ENCODE data around the gene LEFTY1.

The LEFTY1 gene

DNA sequence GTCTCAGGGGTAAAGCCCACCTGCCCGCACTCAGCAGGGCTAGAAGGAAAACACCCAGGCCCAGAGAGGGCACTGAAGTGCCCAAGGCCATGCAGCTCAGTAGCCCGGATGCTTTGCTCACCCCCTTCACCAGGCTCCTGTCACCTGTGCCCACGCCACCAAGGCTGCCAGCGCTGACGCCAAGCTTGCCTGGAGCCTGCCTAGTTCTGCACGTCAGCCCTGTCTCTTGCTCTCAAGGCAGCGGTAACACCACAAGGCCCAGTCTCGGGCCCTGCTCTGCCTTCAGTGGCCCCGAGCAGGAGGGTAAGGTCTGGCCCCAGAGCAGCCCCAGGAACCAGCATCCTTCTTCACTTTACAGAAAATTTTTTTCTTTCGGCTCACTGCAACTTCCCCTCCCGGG, 14.5 kb downstream of the LEFTY1 start:
- TF ChIP-seq, protein P1, sequence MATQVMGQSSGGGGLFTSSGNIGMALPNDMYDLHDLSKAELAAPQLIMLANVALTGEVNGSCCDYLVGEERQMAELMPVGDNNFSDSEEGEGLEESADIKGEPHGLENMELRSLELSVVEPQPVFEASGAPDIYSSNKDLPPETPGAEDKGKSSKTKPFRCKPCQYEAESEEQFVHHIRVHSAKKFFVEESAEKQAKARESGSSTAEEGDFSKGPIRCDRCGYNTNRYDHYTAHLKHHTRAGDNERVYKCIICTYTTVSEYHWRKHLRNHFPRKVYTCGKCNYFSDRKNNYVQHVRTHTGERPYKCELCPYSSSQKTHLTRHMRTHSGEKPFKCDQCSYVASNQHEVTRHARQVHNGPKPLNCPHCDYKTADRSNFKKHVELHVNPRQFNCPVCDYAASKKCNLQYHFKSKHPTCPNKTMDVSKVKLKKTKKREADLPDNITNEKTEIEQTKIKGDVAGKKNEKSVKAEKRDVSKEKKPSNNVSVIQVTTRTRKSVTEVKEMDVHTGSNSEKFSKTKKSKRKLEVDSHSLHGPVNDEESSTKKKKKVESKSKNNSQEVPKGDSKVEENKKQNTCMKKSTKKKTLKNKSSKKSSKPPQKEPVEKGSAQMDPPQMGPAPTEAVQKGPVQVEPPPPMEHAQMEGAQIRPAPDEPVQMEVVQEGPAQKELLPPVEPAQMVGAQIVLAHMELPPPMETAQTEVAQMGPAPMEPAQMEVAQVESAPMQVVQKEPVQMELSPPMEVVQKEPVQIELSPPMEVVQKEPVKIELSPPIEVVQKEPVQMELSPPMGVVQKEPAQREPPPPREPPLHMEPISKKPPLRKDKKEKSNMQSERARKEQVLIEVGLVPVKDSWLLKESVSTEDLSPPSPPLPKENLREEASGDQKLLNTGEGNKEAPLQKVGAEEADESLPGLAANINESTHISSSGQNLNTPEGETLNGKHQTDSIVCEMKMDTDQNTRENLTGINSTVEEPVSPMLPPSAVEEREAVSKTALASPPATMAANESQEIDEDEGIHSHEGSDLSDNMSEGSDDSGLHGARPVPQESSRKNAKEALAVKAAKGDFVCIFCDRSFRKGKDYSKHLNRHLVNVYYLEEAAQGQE (IDR thresholded peaks at IDR 0.05; ENCODE audit: low read depth): no peak
- TF ChIP-seq, protein P2, sequence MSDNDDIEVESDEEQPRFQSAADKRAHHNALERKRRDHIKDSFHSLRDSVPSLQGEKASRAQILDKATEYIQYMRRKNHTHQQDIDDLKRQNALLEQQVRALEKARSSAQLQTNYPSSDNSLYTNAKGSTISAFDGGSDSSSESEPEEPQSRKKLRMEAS (IDR thresholded peaks at IDR 0.05): no peak
- TF ChIP-seq CEBPB (IDR thresholded peaks at IDR 0.05) (no peak), CREB1 (IDR thresholded peaks at IDR 0.05; ENCODE audit: low read depth) (no peak), YY1 (IDR thresholded peaks at IDR 0.05; ENCODE audit: low read depth) (no peak), NFIC (IDR thresholded peaks at IDR 0.05) (no peak), TAF1 (IDR thresholded peaks at IDR 0.05; ENCODE audit: low read depth) (no peak), TEAD4 (IDR thresholded peaks at IDR 0.05) (no peak), TCF12 (IDR thresholded peaks at IDR 0.05; ENCODE audit: low read depth) (no peak), RAD21 (IDR thresholded peaks at IDR 0.05; ENCODE audit: low read depth) (no peak), EGR1 (IDR thresholded peaks at IDR 0.05) (no peak), EP300 (IDR thresholded peaks at IDR 0.05; ENCODE audit: borderline replicate concordance) (no peak), ZBTB7A (IDR thresholded peaks at IDR 0.05; ENCODE audit: low read depth) (no peak), FOXM1 (IDR thresholded peaks at IDR 0.05; ENCODE audit: borderline replicate concordance, low read depth) (no peak)
- TF ChIP-seq, protein P3, sequence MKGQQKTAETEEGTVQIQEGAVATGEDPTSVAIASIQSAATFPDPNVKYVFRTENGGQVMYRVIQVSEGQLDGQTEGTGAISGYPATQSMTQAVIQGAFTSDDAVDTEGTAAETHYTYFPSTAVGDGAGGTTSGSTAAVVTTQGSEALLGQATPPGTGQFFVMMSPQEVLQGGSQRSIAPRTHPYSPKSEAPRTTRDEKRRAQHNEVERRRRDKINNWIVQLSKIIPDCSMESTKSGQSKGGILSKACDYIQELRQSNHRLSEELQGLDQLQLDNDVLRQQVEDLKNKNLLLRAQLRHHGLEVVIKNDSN (IDR thresholded peaks at IDR 0.05): no peak

DNA sequence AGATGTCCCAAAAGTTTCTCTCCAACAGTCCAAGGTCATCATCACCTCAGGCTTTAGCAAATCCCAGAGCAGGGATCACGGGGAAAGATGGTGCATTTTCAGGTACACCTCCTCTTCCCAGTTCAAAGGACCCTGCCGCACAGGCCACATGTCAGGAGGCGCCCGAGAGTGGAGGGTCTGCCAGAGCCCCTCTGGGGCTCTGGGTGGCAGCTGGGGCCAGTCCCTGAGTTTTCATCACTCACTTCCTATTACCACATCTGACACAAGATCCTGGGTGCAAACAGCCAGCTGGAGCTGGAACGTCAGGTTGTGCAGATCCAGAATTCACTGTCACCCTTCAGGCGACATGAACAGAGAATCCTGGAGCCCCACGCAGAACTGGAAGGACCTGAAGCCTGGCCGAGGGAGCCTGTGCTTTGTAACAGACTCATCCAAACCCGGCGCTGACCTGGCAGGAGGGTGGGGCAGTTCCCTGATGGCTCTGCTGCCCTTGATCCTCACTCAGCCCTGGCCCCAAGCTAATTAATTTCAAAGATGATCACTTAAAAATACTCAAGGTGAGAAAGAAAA, 15.6 kb downstream of the LEFTY1 start:
- TF ChIP-seq TCF12 (IDR thresholded peaks at IDR 0.05; ENCODE audit: low read depth) (no peak), EGR1 (IDR thresholded peaks at IDR 0.05) (no peak), CEBPB (IDR thresholded peaks at IDR 0.05) (no peak), TAF1 (IDR thresholded peaks at IDR 0.05; ENCODE audit: low read depth) (no peak)

DNA sequence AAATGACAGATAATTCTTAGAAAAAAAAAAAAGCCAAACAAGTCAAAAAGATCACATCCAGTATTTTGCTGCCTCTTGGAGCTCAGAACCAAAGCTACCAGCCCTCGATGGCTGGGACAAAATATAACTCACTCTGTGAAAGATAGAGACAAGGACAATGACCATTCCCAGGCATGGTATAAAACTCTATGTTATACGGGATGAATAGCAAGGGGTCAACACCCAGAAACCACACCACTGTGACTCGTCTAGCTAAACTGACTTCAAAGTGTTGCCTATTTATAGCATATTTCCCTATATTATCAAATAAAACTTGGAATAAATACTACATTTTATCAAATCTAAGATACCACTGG, 16.9 kb downstream of the LEFTY1 start:
- TF ChIP-seq TEAD4 (IDR thresholded peaks at IDR 0.05): no peak

DNA sequence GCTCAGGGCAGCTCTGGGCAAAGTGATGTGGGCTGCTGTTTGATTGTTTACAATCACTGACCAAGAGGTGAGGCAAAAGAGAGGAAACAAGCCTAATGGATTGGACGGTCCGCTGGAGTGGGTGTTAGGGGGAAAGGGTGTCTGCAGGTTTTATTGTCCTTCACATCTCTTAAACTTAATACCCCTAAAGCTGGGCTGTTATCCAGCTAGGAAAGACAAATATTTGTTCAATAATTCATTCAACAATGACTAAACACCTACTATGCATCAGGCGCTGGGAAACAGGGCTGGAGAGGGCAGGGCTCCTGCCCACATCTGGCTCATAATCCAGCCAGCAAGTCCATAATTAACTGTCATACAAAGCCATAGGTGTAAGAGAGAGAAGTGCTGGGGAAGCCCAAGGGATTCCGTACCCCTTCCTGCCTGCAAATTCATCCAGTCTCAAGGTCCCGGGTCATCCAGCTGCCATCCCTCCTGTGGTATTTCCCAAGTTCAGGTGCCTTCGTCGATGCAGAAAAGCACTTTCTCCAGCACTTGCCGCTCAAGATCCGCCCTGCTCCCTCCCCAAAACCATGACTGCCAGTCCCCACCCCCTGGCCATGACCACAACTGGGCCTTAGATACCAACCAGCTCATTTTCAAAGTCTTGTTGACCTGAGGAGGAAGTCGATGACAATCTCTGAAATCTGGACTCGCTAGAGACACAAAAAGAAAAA, 17.4 kb downstream of the LEFTY1 start:
- TF ChIP-seq, protein P3 (IDR thresholded peaks at IDR 0.05): no peak
- no peak for TF ChIP-seq CREB1 (IDR thresholded peaks at IDR 0.05; ENCODE audit: low read depth)
- TF ChIP-seq RAD21 (IDR thresholded peaks at IDR 0.05; ENCODE audit: low read depth): no peak
- TF ChIP-seq, protein P1 (IDR thresholded peaks at IDR 0.05; ENCODE audit: low read depth): no peak
- TF ChIP-seq, protein P2 (IDR thresholded peaks at IDR 0.05): no peak
- no peak for TF ChIP-seq ZBTB7A (IDR thresholded peaks at IDR 0.05; ENCODE audit: low read depth)
- TF ChIP-seq NFIC (IDR thresholded peaks at IDR 0.05): no peak
- TF ChIP-seq TAF1 (IDR thresholded peaks at IDR 0.05; ENCODE audit: low read depth): no peak
- no peak for TF ChIP-seq FOXM1 (IDR thresholded peaks at IDR 0.05; ENCODE audit: borderline replicate concordance, low read depth)
- TF ChIP-seq YY1 (IDR thresholded peaks at IDR 0.05; ENCODE audit: low read depth): no peak
- TF ChIP-seq EP300 (IDR thresholded peaks at IDR 0.05; ENCODE audit: borderline replicate concordance): no peak
- no peak for TF ChIP-seq TEAD4 (IDR thresholded peaks at IDR 0.05)
- TF ChIP-seq CEBPB (IDR thresholded peaks at IDR 0.05): no peak
- no peak for TF ChIP-seq TCF12 (IDR thresholded peaks at IDR 0.05; ENCODE audit: low read depth)
- no peak for TF ChIP-seq EGR1 (IDR thresholded peaks at IDR 0.05)

DNA sequence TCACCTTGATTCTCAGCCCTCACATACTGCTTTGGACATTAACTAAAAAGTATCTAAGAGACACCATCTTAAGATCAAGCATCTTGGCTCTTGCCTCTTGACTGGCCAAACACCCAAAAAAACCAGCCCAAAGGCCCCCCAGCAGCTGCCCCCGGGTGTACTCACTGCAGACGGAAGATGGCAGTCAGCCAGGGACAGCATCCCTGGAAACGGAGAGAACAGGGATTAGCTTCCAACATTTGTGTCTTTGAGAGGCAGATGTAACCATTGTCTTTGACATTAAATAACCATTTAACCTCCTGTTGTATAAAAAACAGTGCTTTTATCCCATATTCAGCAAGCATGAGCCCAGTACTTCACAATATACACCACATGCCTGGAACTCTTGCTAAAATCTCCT, 18.0 kb downstream of the LEFTY1 start:
- TF ChIP-seq TCF12 (IDR thresholded peaks at IDR 0.05; ENCODE audit: low read depth): no peak
- TF ChIP-seq, protein P3 (IDR thresholded peaks at IDR 0.05): no peak
- no peak for TF ChIP-seq ZBTB7A (IDR thresholded peaks at IDR 0.05; ENCODE audit: low read depth)
- TF ChIP-seq FOXM1 (IDR thresholded peaks at IDR 0.05; ENCODE audit: borderline replicate concordance, low read depth): no peak
- no peak for TF ChIP-seq TEAD4 (IDR thresholded peaks at IDR 0.05)
- TF ChIP-seq YY1 (IDR thresholded peaks at IDR 0.05; ENCODE audit: low read depth): no peak
- TF ChIP-seq EGR1 (IDR thresholded peaks at IDR 0.05): no peak
- TF ChIP-seq TAF1 (IDR thresholded peaks at IDR 0.05; ENCODE audit: low read depth): no peak
- no peak for TF ChIP-seq RAD21 (IDR thresholded peaks at IDR 0.05; ENCODE audit: low read depth)

Measured in Ishikawa (cell line).